Amygdala (tissue), 56 donors: ENCODE data around the gene KCNT1.

Source experiments
- DNase-seq, 56 donors: peaks; one replicate each; lab custom pipeline; 2025; lab: John Stamatoyannopoulos, UW

KCNT1 gene

DNA sequence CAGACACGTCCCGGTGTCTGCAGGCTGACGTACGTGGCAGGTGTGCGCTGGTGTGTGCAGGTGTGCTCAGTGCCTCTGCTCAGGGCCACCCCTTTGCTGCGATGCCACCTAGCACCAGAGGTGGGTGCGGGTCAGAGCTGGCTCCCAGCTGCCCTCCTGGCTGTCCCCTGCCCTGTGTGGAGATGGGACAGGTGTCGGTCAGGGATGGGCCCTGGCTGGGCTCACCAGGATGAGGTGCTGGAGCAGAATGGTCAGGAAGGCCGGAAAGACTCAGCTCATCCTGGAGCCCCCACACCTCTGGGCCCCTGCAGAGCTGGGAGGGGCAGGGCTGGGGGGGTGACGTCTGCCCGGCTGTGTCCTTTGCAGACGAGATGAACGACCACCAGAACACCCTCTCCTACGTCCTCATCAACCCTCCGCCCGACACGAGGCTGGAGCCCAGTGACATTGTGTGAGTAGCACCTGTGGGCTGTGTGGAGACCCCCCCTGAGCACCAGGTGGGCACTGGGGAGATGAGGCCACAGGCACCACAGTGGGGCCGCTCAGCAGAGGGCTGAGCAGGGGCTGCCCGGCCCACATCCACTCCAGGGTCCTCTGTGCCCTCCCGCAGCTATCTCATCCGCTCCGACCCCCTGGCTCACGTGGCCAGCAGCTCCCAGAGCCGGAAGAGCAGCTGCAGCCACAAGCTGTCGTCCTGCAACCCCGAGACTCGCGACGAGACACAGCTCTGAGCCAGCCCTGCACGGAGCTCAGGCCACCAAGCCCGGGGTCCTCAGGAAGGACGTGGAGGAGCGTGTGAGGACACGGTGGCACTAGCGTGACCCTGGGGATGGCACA lies 89.7 kb downstream of the KCNT1 start:
- no peak for DNase-seq

GRCh38 chr9:135792268-135793128 lies 90.5 kb downstream of the KCNT1 start:
- DNase-seq, result no peak

GRCh38 chr9:135793221-135794056 lies 91.5 kb downstream of the KCNT1 start:
- no peak for DNase-seq

DNA sequence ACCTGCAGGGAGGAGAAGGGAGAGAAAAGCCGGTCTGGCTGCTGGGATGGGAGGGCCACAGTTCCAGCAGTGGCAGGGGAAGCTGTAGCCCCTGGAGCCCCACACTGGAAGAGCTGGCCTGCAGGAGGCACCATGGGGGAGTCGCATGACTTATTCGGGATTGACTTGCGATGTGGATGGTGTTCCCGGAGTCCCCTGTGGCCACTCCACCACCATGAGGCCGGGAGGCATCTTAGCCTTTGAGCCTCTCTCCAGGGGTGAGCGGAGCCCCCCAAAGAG lies 92.0 kb downstream of the KCNT1 start:
- no peak for DNase-seq

DNA sequence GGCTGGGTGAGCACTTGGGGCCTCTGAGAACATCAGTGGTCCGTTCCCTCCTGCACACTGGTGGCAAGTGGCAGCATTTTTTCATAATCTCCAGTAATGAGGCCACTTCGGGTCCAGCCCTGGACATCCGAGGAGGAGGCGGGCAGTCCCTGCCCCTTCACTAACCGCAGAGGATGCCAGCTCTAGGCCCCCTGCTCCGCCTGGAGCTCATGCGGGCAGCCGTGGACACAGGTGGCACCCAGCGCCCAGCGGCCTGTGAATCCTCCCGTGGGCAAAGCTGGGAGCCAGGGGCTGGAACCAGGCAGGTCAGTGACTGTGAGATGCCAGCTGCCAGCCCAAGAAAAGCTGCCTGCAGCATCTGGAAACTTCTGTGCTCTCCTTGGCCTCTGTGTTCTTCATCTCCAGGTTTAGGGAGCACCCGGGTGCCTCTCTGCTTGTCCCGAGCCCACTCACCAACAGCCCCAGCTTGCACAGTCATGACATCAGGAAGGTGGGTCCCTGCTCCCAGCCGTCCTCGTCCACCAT lies 92.4 kb downstream of the KCNT1 start:
- no peak for DNase-seq

DNA sequence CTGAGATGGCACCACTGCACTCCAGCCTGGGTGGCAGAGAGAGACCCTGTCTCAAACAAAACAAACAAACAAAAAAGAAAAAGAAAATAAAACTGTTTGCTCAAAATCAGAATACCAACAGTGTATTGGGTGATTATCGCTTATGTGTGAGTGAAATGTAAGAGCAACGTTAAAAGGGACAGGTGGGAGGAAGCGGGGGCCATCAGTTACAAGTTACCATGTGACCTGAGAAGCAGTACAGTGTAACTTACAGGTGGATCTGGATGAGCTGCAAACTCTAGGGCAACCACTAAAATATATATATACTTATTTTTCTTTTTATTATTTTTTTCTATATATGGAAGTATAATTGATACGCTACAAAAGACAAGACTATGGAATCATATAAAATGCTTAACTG lies 93.4 kb downstream of the KCNT1 start:
- no peak for DNase-seq

DNA sequence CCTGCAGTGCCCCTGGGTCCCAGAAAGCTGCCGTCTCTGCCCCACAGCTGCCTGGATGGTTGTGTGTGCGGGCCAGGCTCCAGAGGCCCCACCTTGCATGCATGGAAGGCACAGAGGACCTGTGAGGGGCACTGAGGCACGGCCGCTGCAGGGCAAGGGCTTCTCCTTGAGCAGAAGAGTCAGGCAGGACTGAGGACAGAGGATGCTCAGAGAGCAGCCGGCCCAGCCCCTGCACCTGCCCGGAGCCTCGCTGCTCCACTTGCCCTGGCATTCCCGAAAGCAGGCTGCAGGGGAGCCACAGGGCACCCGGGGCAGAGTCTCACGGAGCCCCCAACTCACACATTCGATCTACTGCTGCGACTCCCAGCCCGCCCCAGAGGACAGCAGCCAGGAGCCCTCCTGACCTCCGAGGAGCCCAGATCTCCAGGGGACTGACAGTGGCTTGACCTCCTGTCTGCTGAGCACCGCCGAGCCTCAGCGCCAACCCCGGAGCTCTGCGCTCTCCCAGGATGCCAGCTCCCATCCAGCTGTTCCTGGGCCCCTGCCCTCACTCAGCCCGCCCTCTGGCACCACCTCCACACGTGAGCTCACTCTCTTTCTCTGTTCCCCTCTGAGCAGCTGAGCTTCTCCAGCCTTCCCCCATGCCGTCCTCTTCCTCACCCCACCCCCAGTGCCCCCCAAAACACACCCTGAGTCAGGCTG lies 95.0 kb downstream of the KCNT1 start:
- no peak for DNase-seq

DNA sequence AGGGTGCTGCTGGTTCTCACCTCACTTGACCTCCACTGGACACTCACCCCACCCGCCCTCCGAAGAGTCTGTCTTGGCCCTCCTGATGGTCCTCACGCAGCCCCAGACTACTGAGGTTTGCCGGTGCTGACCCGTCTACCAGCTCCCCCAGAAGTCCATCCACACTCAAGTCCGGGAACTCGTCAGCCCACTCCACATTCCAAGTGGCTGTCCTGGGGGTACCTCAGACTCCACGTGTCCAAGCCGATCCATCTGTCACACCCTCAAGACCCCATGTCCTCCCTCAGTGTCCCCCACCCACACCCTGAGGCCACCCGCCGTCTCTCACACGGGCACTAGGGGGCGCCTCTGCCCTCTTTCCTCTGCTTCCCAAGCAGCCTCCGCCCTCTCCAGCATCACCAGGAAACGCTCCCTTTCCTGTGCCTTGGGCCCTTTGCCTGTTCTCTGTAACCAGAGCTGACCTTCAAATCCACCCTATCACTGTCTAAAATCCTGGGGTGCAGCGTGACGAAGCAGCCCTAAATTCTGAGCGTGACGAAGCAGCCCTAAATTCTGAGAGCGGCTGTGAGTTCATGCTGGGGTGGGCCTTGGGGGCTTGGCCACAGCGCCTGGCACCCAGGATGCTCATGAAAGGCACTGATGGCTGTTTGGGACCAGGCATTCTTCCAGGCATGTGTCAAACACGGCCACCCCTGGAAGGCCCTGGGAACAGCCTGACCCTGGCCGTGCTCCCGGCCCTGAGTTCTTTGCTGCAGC lies 95.7 kb downstream of the KCNT1 start:
- peak in 34 of 56 donors; percentile 4 to 64 (median 34) for DNase-seq

- no peak for DNase-seq
These were observed 96.2 kb downstream of the KCNT1 start for GRCh38 chr9:135798263-135798585.

DNA sequence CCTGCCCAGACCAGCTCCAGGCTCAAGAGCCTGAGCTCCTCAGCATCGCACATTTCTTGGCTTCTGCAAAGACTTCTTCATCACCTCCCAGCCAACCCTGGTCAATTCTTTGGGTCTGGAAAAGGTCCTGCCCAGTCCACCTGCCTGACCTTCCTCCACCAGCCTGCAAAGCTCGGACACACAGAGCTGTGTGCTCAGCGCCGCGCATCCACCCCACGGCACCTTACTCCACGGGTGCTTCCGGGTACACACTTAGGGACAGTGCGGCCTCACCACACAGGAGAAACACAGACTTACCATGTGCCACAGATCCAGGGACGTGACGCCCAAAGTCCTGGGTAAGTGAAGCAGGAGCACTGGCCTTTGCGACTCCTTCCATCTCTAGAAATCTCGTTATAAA lies 97.3 kb downstream of the KCNT1 start:
- DNase-seq, result no peak

GRCh38 chr9:135801070-135801469 lies 99.1 kb downstream of the KCNT1 start:
- DNase-seq, result no peak

DNA sequence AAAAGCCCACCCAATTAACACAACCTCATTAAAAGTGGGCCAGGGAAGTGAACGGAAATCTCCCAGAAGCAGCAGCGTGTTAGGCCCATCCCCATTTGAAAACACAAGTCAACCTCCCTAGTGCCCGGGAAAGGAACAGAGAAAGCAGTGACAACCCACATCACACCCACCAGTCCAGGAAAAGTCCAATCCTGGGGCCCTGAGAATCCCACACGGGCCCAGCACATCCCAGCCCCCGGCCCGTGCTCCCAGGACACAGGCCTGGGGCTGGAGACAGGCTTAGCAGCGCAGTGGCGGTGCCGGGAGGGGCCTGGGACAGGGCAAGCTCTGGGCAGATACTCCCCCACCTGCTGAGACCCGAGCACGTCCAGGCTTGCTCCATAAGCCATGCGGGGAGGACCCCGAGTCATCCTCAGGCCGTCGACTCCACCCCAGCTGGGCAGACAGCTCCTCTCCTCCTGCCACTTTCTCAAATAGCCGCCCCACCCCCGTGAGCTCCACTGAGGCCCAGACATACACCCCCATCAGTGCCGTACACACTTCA lies 101.0 kb downstream of the KCNT1 start:
- DNase-seq, result no peak

GRCh38 chr9:135803441-135803840 lies 101.5 kb downstream of the KCNT1 start:
- no peak for DNase-seq

DNA sequence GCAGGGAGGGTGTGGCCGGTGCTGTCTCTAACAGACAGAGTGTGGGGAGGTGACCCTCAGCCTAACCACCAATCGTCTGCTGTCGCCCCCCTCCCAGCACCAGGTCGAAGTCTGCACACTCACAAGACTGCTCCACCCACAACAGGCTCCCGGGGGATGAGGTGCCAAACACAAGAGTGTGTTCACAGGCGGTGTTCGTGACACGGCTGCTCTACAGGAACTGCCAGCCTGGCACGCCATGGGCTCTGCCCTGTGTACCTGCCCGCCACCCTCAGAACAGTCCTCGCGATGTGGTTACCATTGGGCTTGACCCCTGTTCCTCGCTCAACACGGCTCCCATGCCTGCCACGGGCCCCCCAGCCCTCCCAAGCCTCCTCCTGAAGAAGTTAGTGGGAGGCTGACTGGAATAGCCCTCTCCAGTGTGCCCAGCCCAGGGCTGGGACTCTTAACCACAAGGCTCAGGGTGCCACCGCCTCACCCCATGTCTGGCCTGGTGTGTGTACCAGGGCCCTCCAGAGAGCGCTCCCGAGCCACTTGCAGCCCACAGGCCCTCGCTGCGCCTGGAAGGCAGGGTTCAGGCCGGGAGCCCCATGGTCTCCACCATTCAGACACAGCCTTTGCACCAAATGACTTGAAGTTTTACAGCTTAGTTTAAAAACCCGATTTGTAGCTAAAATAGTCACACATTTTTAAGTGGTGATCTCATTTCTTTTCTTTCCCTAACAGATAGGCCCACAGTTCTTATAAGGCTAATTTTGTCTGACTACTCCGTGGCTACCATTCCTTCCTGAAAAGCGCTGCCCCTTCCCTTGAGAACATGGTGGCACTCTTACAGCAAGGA lies 102.8 kb downstream of the KCNT1 start:
- DNase-seq, result no peak

GRCh38 chr9:135805422-135806022 lies 103.5 kb downstream of the KCNT1 start:
- DNase-seq, result no peak

GRCh38 chr9:135809166-135809565 lies 107.2 kb downstream of the KCNT1 start:
- DNase-seq, result no peak

DNA sequence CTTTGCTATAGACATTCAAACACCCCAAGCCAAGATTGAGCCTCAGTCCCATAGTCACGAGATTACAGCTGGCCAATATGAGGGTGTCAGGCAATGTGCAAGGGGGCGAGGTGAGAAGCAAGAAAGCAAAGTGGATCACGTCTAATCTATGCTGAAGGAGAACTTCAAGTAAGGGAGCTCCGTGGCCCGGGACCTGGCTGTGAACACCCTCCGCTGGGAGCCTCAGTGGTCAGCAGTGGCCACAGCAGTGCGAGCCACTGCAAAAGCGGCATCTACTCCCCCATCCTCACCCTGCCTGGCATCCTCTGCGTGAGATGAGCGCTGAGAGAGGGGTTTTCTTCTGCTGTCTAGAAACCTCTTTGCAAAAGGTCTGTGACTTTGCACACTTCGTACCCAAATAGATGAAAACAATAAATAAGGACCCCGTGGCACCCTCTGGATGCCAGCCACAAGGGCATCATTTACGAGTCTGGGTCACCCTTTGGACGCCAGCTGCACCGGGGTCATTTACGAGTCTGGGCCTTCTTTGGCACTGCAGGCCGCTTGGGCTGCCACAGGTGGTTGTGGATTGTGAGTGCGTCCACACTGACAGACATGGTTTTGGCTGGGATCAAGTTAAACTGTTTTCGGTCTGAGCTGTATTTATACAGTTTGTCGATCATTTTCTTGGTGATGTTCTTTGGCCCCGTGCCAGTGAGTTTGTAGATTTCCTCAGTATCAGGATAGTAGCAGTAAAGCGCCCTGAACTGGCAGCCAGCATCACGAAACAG lies 109.0 kb downstream of the KCNT1 start:
- DNase-seq, result peak in 3 of 56 donors; percentile 15 to 45 (median 32)
